Measurements from ENCODE around the gene UBC.
"Not testable (repeated sequence)": the region's sequence is repeated elsewhere in the genome, so short reads cannot be mapped to it uniquely, and the experiment has no call there.

The UBC gene

GRCh38 chr12:124914392-124915238 is at the start of gene UBC:
UBC (minus strand) TSS chr12:124914650; CDS start chr12:124913771, 879 bp downstream.
- DNase-seq (ENCODE audit: low read depth): peak; percentile 84

GRCh38 chr12:124963211-124963610 is 48.8 kb upstream of the UBC start:
- no peak for DNase-seq (ENCODE audit: low read depth)

GRCh38 chr12:124961055-124961454 is 46.6 kb upstream of the UBC start:
- no peak for DNase-seq (ENCODE audit: low read depth)

DNA sequence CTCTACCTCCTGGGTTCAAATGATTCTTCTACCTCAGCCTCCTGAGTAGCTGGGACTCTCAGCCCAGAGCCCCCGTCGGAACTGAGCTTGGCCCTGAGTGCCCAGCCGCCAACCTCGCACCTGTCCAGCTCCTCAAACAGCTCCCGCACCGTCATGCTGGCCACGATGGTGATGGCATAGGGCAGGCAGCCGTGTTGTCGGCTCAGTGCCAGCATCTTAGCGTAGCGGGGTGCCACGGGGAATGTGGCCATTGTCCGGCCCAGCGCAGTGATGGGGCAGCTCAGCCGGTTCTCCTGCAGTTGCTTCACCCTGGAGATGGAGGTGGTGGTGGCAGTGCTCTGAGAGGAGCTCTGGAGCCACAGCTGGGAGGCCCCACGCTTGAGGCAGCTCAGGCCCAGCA is 42.1 kb upstream of the UBC start:
- no peak for DNase-seq (ENCODE audit: low read depth)

DNA sequence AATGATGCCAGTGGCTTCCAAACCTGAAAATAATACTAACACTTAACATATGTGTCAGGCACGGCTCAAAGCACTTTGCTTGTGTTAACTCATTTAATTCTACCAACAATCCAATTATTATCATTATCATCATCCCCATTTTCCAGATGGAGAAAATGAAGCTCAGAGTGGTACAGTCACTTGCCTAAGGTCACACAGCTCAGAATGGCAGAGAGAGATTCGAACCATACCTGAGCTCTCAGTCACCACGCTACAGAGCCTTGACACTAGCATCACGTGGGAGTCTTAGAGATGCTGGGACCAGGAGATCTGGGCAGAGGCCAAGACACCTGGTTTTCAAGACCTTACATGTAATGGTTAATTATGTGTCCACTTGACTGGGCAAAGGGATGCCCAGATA is 40.3 kb upstream of the UBC start:
- DNase-seq (ENCODE audit: low read depth): no peak

DNA sequence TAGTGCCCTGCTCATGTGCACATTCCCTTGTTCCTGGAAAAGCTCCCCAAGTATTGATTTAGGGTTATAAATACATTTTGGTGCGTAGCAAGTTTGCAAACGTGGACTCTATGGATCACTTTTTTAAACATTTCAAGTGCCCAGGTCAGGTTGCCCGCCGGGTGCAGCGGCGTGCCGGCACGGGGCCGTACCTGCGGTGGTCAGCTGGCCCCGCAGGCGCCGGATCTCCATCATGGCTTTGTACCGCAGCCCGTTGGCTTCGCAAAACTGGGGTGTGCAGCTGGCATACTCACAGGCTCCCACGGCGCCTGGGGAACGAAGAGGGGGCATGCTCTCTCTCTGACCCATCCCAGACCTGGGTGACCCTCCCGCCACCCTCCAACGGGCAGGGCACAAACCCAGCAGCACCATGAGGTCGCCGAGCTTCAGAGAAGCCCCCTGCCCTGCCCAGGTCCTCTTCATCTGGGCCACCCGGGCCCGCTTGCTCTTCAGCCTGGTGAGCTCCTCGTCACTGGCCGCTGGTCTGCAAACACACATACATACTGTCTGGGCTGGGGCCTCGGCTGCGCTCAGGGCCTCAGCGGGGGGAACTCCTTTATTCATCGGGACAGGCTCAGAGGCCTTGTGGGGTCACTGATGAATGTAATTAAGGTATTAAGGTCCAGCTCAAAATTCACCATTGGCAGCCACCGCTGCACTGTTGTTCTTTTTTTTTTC is 39.4 kb upstream of the UBC start:
- no peak for DNase-seq (ENCODE audit: low read depth)

DNA sequence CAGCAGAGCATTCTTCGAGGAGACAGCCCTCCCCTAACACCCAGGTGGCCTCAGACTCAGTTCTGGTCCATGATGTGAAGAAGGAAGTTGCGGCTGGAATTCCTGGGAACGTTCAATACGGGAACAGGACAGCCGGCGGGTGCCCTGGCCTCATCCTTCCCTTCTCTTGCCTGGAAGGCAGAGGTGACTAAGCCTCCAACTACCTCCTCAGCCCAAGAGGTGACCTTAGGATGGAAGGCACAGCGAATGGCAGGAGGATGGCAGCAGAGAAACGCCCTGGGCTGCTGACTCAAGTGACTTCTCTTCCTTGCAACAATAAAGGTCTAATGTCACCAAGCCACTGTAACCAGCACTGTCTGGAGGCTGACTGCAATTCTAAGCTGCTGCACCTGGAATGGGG is 38.4 kb upstream of the UBC start:
- no peak for DNase-seq (ENCODE audit: low read depth)

- no peak for DNase-seq (ENCODE audit: low read depth)
Measured at GRCh38 chr12:124952295-124952694, 37.8 kb upstream of the UBC start.

GRCh38 chr12:124949779-124950728 is 35.6 kb upstream of the UBC start:
- DNase-seq (ENCODE audit: low read depth): no peak

DNA sequence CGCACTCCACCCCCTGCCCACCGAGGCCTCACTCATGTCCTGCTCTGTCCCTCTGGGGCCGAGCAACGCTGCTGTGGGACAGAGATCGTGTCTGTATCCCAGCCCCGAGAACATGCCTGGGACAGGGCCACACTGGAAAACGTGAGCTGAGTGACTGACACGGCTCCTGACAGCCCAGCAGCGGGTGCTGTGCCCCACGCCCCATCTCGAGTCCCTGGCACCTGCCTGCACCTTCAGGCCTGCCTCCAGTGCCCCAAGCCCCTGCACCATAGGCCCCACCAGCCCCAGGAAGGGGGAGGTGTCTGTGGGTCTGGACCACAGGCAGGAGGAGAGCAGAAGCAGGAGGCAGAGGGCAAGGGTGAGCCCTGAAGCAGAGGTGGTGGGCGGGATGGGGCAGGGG is 34.6 kb upstream of the UBC start:
- no peak for DNase-seq (ENCODE audit: low read depth)

DNA sequence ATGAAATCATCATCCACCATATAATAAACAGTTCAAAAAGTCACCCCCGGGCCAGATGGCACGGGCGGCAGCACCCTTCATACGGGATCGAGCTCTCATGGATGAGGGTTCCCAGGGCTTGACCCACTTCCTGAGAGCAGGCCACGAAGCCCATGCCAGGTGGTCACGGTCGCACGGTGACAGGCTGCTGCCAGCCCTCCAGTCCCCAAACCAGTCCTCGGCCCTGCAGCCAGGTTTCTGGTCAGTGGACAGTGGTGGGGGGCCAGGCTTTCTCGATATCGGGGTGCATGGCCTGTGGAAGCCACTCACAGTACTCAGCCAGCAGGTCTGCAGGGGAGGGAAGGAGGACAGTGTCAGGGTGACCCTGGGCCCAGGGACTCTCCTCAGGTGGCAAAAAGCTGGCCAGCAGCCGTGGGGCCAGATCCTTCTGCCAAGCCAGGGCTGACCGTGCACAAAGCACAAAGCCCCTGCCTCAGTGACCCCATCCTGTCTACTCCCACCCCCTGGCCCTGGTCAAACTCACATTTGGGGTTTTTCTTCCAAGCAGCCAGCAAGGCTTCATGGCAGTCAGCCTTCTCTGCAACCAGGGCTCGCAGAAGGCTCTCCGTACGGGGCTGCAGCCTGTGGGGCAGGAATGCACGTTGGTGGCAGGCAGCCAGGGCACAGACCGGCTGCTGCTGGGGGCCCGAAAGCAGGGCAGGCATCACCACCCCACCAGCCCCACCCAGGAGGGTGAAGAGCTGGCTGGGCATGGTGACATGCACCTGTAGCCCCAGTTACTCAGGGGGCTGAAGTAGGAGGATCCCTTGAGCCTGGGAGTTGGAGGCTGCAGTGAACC is 33.3 kb upstream of the UBC start:
- DNase-seq (ENCODE audit: low read depth): no peak

DNA sequence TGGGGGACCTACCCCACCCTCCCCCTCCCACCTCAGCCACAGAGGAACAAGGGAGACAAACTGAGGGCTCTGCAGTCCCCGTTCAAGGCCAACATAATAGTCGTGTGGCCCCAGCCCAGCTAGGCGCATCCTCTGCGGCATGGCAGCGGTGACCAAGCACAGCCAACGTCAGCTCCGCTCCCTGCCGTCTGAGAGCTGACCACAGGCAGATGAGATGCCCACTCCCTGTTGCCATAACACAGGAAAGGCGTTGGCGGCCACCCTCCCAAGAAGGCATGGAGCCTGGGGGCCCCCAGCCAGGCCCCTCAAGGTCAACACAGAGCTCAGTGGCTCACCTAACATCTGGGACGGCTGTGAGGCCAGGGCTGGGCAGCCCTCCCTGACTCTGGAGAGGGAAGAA is 32.6 kb upstream of the UBC start:
- DNase-seq (ENCODE audit: low read depth): no peak

DNA sequence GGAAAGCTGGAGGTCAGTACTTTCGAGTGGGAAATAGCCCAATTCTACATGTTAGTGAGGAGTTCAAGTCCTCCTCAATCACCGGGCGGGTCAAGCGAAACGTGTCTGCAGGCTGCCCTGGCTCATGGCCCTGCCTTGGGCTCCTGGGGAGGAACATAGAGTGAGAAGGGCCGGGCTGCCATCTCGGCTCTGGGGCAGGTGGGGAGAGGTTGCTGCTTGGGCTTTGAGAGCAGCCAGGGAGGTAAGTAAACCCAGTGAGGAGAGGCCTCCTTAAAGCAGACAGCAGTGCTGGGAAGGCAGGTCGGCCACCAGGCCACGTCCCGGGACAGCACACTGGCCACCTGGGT is 32.0 kb upstream of the UBC start:
- DNase-seq (ENCODE audit: low read depth): no peak

- no peak for DNase-seq (ENCODE audit: low read depth)
Measured at GRCh38 chr12:124941170-124941527, 26.7 kb upstream of the UBC start.

DNA sequence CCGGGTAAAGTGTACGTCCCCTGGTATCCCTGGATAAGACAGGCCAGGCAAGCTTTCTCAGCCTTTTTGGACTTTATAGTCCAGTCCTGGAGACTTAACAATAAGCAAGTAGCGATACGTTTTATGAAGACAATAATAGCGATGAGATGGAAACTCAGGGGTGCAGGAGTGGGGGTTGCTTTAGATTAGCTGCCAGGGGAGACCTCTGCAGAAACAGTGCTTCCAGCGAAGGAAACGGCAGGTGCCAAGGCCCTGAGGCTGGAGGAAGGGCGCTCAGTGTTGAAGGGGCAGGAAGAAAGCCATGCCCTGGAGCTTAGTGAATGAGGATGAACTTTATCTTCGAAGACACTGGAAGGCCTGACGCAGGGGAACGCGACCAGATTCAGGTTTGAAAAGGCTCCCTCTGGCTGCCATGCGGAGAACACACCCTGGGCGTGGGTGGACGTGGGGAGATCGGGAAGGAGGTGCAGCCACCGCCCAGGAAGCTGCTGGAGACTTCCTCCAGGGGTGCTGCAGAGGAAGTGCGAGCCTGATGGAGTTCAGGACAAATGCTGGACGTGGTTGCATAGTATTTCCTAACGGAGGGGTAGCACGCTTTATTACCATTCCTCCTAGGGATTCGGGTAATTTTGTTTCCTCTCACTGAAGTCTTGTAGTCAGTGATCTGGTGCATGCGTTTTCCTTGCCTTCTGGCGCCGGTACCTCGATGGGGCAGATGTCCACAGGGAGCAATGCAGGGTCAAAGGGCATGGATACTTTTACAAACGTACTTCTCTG is 26.1 kb upstream of the UBC start:
- peak; percentile 78 for DNase-seq (ENCODE audit: low read depth)

GRCh38 chr12:124940143-124940392 is 25.6 kb upstream of the UBC start:
- no peak for DNase-seq (ENCODE audit: low read depth)

- peak; percentile 80 for DNase-seq (ENCODE audit: low read depth)
Measured at GRCh38 chr12:124939421-124940142, 25.1 kb upstream of the UBC start.

DNA sequence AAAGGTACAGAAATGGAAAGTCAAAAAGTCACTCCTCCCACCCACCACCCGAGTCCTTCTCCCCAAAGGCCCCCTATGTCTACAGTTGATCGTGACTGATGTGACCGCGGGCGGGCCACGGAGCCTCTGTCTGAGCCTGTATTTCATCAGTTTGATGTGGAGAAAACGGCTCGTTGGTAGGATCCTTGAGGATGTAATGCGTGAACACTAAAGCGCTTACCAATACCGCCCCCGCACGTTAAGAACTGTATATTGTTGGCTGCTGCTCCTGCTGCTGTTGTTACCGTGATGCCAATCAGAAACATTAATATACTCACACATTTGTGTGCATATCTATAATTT is 24.6 kb upstream of the UBC start:
- DNase-seq (ENCODE audit: low read depth): peak; percentile 42

GRCh38 chr12:124938587-124938986 is 24.1 kb upstream of the UBC start:
- no peak for DNase-seq (ENCODE audit: low read depth)

DNA sequence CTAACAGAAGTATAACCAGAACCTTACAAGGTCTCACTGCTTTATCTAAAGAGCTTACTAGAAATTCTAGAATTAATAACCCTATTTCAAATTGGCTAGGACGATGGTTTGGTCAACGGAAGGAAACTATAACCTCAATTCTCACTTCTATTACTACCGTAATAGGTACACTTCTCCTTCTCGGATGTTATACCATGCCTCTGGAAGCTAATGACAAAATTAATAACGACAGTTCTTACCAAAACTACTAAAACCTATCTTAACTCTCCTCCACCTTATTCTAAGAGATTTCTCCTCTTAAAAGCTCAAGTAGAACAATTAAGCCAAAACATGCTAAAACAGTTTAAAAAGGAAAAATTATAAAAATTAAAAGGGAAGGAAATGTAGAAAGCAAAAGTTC is 23.7 kb upstream of the UBC start:
- DNase-seq (ENCODE audit: low read depth): no peak

DNA sequence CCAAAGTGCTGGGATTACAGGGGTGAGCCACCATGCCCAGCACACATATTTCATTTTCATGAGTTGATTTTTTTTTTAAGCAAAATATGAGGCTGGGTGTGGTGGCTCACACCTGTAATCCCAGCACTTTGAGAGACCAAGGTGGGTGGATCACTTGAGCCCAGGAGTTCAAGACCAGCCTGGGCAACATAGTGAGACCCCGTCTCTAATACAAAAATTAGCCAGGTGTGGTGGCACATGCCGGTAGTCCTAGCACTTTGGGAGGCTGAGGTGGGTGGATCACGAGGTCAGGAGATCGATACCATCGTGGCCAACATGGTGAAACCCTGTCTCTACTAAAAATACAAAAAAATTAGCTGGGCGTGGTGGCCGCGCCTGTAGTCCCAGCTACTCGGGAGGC is 17.1 kb upstream of the UBC start:
- not testable (repeated sequence) for DNase-seq (ENCODE audit: low read depth)
